NT2/D1 (cell line): ENCODE measurements around the gene KBTBD13.

ENCODE experiments used
- DNase-seq: peaks from one replicate; pipeline ENCODE4 v3.0.0-alpha.2; 2011; ENCODE audit warnings: low read depth, low spot score
- H3K27me3 ChIP-seq: 2 replicates; pipeline ENCODE4 v1.6.0; 2011; ENCODE audit warnings: mild to moderate bottlenecking; ENCODE audit not compliant: insufficient read length, insufficient read depth
- H3K36me3 ChIP-seq: 2 replicates; pipeline ENCODE4 v1.6.1; 2011; ENCODE audit warnings: mild to moderate bottlenecking, low read length, mixed read lengths; ENCODE audit not compliant: insufficient read depth, insufficient read length
- H3K4me1 ChIP-seq: 2 replicates; pipeline ENCODE4 v1.5.1; 2011; ENCODE audit not compliant: insufficient read depth, insufficient read length
- H3K4me3 ChIP-seq: 2 replicates; pipeline ENCODE4 v1.5.1; 2011; ENCODE audit warnings: low read depth; ENCODE audit not compliant: insufficient read length
- H3K9ac ChIP-seq: 2 replicates; pipeline ENCODE4 v1.6.0; 2011; ENCODE audit warnings: low read depth; ENCODE audit not compliant: insufficient read length
- H3K9me3 ChIP-seq: 2 replicates; pipeline ENCODE4 v1.5.1; 2011; ENCODE audit warnings: mild to moderate bottlenecking, low read length; ENCODE audit not compliant: insufficient read depth
- SUZ12 ChIP-seq: IDR thresholded peaks from 2 replicates; pipeline ENCODE4 v1.6.1; 2011; ENCODE audit not compliant: insufficient read length, insufficient read depth; ENCODE audit errors: extremely low read depth
- YY1 ChIP-seq: IDR thresholded peaks from 2 replicates; pipeline ENCODE4 v1.6.1; 2011; ENCODE audit not compliant: insufficient read length, insufficient read depth
- ZNF274 ChIP-seq: IDR thresholded peaks from 2 replicates; pipeline ENCODE4 v1.6.1; 2011; ENCODE audit warnings: mild to moderate bottlenecking, low read depth, low read length

The KBTBD13 gene

DNA sequence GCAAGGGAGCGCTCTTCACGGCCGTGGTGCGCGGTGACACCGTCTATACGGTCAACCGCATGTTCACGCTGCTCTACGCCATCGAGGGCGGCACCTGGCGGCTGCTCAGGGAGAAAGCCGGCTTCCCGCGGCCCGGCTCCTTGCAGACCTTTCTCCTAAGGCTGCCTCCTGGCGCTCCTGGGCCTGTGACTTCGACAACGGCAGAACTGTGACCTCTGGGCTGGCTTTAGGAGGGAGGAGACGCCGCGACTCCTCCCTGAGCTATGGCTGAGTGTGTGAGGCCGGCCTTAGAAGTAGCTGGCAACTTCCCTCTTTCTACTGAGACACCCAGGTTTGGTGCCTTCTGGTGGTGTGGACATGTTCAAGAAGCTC is 1.4 kb downstream of the KBTBD13 start:
- Histone ChIP-seq H3K9ac (no peak overlapping the region), H3K4me3 (no peak overlapping the region), H3K9me3 (peaks cover 6% of the 10 kb centered on the region; the same call in 1 of the 2 replicates), H3K4me1 (peaks cover 17% of the 10 kb centered on the region), H3K36me3 (no peaks in the 10 kb centered on the region), H3K27me3 (no peaks in the 10 kb centered on the region)
- no peak for DNase-seq
- TF ChIP-seq ZNF274 (no peak), YY1 (no peak), SUZ12 (no peak)

DNA sequence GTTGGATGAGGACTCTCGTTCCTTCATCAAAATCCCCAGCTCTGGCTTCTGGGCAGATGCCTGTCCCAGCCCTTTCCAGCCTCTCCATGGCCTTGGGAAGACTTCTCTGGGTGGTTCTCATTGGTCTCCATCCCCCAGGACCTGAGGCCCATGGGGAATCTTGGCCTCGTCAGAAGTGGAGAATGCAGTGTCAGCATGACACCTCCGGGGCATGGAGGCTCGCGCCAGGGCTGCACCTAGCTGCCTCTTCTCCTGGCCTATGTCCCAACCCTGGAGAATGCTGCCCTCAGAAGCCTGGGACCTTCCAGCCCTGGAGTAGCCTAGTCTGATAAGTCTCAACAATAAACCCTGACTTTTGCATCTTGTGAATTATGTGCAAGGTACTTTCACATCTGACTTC is 3.0 kb downstream of the KBTBD13 start:
- H3K9ac ChIP-seq, result no peak overlapping the region
- H3K4me3 ChIP-seq, result no peak overlapping the region
- TF ChIP-seq SUZ12 (no peak), ZNF274 (no peak), YY1 (no peak)
- H3K4me1 ChIP-seq, result peaks cover 30% of the 10 kb centered on the region
- H3K27me3 ChIP-seq, result no peaks in the 10 kb centered on the region
- H3K36me3 ChIP-seq, result no peaks in the 10 kb centered on the region
- no peak for DNase-seq
- no peaks in the 10 kb centered on the region for H3K9me3 ChIP-seq

DNA sequence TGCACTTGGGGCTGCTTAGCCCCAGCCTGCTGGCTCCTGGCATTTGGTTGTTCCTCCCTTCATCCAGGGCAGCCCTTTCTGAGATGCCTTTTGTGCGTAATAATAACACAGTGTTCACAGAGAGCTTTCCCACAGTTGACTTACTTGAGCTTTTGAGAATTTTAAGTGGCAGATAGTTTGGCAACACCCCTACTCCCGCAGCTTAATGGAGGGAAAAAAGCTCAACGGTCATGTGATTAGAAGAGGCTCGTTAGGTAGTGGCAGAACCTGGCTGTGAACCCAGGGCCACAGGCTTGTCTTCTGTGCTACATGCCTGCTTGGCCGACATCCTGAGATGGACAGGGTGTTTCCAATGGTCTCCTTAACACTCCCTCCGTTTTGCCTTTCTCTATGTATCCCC is 4.7 kb downstream of the KBTBD13 start:
- peaks cover 35% of the 10 kb centered on the region for H3K4me1 ChIP-seq
- TF ChIP-seq SUZ12 (no peak), YY1 (no peak), ZNF274 (no peak)
- H3K27me3 ChIP-seq, result no peaks in the 10 kb centered on the region
- H3K36me3 ChIP-seq, result no peaks in the 10 kb centered on the region
- no peak for DNase-seq
- no peak overlapping the region for H3K4me3 ChIP-seq
- H3K9ac ChIP-seq, result no peak overlapping the region
- H3K9me3 ChIP-seq, result no peaks in the 10 kb centered on the region

DNA sequence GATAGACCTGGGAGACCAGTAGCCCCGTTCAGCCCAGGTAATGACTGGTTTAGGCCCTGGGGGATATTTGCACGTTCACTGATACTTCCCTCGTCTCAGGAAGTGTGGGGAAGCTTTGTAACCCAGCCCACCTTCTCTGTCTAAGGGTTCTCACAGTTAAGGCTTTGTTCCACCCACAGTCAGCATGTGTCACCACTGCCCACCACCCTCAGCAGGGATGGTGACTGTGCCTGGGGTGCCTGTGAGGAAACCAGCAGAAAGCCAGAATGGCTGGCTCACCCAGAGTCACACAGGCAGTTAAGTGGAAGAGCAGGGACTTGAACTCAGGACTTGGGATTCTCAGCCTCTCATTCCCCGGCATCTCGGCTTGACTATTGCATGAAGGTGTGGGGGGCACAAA is 5.2 kb downstream of the KBTBD13 start:
- H3K4me1 ChIP-seq, result peaks cover 39% of the 10 kb centered on the region
- H3K27me3 ChIP-seq, result no peaks in the 10 kb centered on the region
- TF ChIP-seq YY1 (no peak), SUZ12 (no peak), ZNF274 (no peak)

DNA sequence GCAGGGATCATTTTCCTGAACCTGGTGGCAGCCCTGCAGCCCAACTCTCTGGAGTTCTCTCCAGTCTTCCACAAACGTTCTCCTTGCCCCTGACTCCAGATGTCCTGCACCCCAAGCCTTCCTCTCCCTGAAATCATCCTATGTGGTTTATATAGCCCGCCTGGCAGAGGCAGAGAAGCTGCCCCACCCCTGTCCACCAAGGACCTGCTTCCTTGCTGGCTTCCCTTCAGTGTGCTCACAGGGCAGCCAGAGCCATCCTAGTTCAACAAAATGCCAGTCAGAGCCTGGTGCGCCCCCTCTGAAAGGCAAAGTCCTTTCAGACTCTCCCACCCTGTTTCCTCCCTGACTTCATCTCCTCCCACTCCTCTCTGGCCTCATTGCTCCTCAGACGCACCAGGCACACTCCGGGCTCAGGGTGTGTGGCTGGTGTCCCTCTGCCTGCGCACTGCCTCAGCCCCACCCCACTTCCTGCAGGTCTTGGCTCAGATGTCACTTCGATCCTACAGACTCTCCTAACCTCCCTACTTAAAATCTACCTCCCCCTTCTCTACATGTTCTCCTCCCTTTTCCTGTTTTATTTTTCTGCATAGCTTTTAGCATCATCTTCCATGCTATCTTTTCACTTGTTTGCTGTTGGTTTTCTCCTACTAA is 5.9 kb downstream of the KBTBD13 start:
- peaks cover 43% of the 10 kb centered on the region for H3K4me1 ChIP-seq
- no peaks in the 10 kb centered on the region for H3K9me3 ChIP-seq
- no peaks in the 10 kb centered on the region for H3K27me3 ChIP-seq
- no peak for TF ChIP-seq SUZ12
- no peak for TF ChIP-seq ZNF274
- no peak for TF ChIP-seq YY1
- no peak for DNase-seq
- H3K4me3 ChIP-seq, result no peak overlapping the region
- H3K9ac ChIP-seq, result peak overlapping the region; percentile 29
- H3K36me3 ChIP-seq, result no peaks in the 10 kb centered on the region

More for the DNA sequence above, 5.2 kb downstream of the KBTBD13 start:
- H3K9me3 ChIP-seq, result no peaks in the 10 kb centered on the region
- H3K9ac ChIP-seq, result peak overlapping the region; percentile 7
- DNase-seq, result no peak
- H3K4me3 ChIP-seq, result no peak overlapping the region
- H3K36me3 ChIP-seq, result no peaks in the 10 kb centered on the region

DNA sequence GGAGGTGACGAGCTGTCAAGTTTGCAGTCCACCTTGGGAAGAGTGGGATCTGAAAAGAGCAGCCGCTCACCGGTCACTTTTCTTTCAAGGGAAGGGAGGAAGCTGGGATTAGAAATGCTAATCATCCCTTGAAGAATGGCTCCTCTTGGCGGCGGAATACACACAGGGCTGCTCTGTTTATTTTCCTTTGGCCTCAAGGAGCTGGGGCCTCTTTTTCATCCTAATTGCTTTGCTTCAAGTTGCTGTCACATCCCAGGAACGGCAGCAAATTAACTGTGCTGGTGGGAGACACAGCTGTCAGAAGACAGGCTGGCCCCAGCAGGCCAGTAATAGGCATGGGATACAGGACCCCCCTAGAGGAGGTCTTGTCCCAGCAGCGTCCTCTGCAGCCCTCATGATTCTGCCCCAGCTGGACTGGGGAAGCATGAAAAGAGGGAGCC is 6.7 kb downstream of the KBTBD13 start:
- Histone ChIP-seq H3K36me3 (no peaks in the 10 kb centered on the region), H3K4me1 (peaks cover 49% of the 10 kb centered on the region), H3K4me3 (no peak overlapping the region), H3K9ac (no peak overlapping the region), H3K9me3 (no peaks in the 10 kb centered on the region), H3K27me3 (no peaks in the 10 kb centered on the region)
- DNase-seq, result peak; percentile 81
- TF ChIP-seq SUZ12, result no peak
- no peak for TF ChIP-seq ZNF274
- TF ChIP-seq YY1, result no peak

DNA sequence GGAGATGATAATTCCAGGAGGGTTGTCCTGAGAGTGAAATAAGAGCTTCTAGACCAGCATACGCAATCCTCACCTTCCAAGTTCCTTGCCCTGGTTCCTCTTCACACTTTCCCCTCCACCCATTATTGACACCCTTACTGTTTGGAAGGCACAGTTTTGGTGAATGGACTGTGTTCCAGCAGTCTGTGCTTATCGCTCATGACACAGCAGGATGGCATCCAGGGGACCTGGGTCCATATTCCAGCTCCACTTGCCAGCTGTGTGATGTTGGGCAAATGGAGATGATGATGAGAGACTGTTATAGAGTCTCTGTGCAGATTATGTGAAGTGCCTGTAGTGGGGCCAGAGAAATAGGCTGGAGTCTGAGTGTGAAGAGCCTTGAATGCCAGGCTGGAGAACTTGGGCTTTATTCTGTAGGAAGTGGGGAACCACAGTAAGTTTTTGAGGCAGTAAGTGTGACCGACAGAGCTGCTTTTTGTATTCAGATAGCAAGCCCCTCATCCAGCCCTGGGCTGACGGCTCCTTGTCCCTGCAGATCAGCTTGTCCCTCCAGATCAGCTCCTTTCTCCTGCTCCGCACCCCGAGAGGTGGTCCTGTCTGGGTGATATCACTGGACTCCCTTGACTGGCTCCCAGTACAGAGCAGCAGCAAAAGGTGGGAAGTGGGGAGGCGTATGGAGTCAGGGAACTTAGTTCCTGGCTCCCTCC is 8.1 kb downstream of the KBTBD13 start:
- Histone ChIP-seq H3K9me3 (no peaks in the 10 kb centered on the region), H3K4me3 (no peak overlapping the region), H3K36me3 (no peaks in the 10 kb centered on the region), H3K9ac (peak overlapping the region; percentile 26), H3K27me3 (no peaks in the 10 kb centered on the region), H3K4me1 (peaks cover 59% of the 10 kb centered on the region)
- no peak for DNase-seq
- TF ChIP-seq ZNF274 (no peak), SUZ12 (no peak), YY1 (no peak)
